MM.1S (cell line): ENCODE measurements around the gene GRM5.

Experiments used
- DNase-seq: peaks from one replicate; pipeline ENCODE4 v3.0.0-alpha.2; 2015
- H2AFZ ChIP-seq: fragments of 300-600 bp; sonication (generic); 2 replicates; pipeline ENCODE4 v1.6.0; 2016; ENCODE audit warnings: antibody characterized with exemption, low read length
- H3F3A ChIP-seq: fragments of 300-600 bp; sonication (generic); 2 replicates; pipeline ENCODE4 v1.6.1; 2016; ENCODE audit warnings: mild to moderate bottlenecking, antibody characterized with exemption, low read length, moderate library complexity, mixed read lengths; ENCODE audit not compliant: insufficient read depth
- H3K27ac ChIP-seq: fragments of 300-600 bp; sonication (generic); 2 replicates; pipeline ENCODE4 v1.5.1; 2016; ENCODE audit warnings: mild to moderate bottlenecking, low read length
- H3K27me3 ChIP-seq: fragments of 300-600 bp; sonication (generic); replicated peaks from 2 replicates; pipeline ENCODE4 v1.6.0; 2016; ENCODE audit warnings: low read length; ENCODE audit not compliant: insufficient read depth
- H3K36me3 ChIP-seq: fragments of 300-600 bp; sonication (generic); replicated peaks from 2 replicates; pipeline ENCODE4 v1.6.1; 2016; ENCODE audit warnings: mild to moderate bottlenecking, low read length, mixed read lengths; ENCODE audit not compliant: insufficient read depth
- H3K4me1 ChIP-seq: fragments of 300-600 bp; sonication (generic); 2 replicates; pipeline ENCODE4 v1.6.1; 2016; ENCODE audit warnings: low read length, mixed read lengths
- H3K4me2 ChIP-seq: fragments of 300-600 bp; sonication (generic); 2 replicates; pipeline ENCODE4 v1.6.0; 2016; ENCODE audit warnings: low read depth, low read length
- H3K4me3 ChIP-seq: fragments of 300-600 bp; sonication (generic); 2 replicates; pipeline ENCODE4 v1.5.1; 2016; ENCODE audit warnings: low read length, mixed read lengths
- H3K79me2 ChIP-seq: fragments of 300-600 bp; sonication (generic); 2 replicates; pipeline ENCODE4 v1.6.1; 2016; ENCODE audit warnings: mixed run types, low read length, mixed read lengths
- H3K9ac ChIP-seq: fragments of 300-600 bp; sonication (generic); 2 replicates; pipeline ENCODE4 v1.6.1; 2016; ENCODE audit warnings: low read length, mixed read lengths
- H3K9me2 ChIP-seq: fragments of 300-600 bp; sonication (generic); replicated peaks from 2 replicates; pipeline ENCODE4 v1.6.1; 2016; ENCODE audit warnings: mild to moderate bottlenecking, low read length, mixed read lengths; ENCODE audit not compliant: insufficient read depth
- H3K9me3 ChIP-seq: fragments of 300-600 bp; sonication (generic); replicated peaks from 2 replicates; pipeline ENCODE4 v1.6.1; 2016; ENCODE audit warnings: mild to moderate bottlenecking, low read length, mixed read lengths; ENCODE audit not compliant: insufficient read depth
- H4K20me1 ChIP-seq: fragments of 300-600 bp; sonication (generic); 2 replicates; pipeline ENCODE4 v1.6.1; 2016; ENCODE audit warnings: mild to moderate bottlenecking, low read length, moderate library complexity, mixed read lengths; ENCODE audit not compliant: insufficient read depth
- EZH2 ChIP-seq: fragments of 300-600 bp; sonication (generic); optimal IDR thresholded peaks from 2 replicates; pipeline ENCODE3; 2017; ENCODE audit warnings: low read depth, mild to moderate bottlenecking, antibody characterized with exemption, low read length, mixed read lengths
- EZH2phosphoT487 ChIP-seq: fragments of 300-600 bp; sonication (generic); IDR thresholded peaks from 2 replicates; pipeline ENCODE4 v1.6.1; 2018; ENCODE audit warnings: antibody characterized with exemption, low read length
- TF ChIP-seq, protein P1 (sequence below): fragments of 300-600 bp; sonication (generic); IDR thresholded peaks from 2 replicates; pipeline ENCODE4 v1.5.1; 2016; ENCODE audit warnings: antibody characterized with exemption, low read length, mixed read lengths

The GRM5 gene

DNA sequence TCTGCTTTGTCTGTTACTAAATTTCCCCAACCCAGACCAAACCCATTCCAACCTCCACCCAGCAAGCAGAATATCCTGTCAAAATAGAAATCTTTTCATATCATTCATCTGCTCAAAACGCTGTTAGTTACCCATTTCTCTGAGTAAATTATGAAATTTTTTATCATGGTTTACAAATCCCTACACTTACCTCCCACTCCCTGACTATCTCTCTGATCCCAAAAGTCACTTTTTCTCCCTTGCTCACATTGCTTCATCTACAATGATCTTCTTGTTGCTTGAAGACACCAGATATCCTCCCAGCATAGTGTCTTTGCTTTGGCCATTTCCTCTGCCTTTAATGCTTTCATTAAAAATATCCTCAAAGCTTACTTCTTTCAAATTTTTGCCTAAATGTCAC, 532.8 kb downstream of the GRM5 start:
- Histone ChIP-seq H3K4me3 (no peak overlapping the region), H3K4me2 (no peak overlapping the region), H2AFZ (no peak overlapping the region), H3K79me2 (no peaks in the 10 kb centered on the region), H3K27me3 (no peaks in the 10 kb centered on the region), H3K27ac (no peak overlapping the region), H3K9me2 (no peaks in the 10 kb centered on the region), H3K9me3 (no peaks in the 10 kb centered on the region), H4K20me1 (no peaks in the 10 kb centered on the region), H3K4me1 (no peaks in the 10 kb centered on the region), H3K9ac (no peak overlapping the region), H3K36me3 (no peaks in the 10 kb centered on the region), H3F3A (no peaks in the 10 kb centered on the region)
- DNase-seq = no peak
- TF ChIP-seq, protein P1, sequence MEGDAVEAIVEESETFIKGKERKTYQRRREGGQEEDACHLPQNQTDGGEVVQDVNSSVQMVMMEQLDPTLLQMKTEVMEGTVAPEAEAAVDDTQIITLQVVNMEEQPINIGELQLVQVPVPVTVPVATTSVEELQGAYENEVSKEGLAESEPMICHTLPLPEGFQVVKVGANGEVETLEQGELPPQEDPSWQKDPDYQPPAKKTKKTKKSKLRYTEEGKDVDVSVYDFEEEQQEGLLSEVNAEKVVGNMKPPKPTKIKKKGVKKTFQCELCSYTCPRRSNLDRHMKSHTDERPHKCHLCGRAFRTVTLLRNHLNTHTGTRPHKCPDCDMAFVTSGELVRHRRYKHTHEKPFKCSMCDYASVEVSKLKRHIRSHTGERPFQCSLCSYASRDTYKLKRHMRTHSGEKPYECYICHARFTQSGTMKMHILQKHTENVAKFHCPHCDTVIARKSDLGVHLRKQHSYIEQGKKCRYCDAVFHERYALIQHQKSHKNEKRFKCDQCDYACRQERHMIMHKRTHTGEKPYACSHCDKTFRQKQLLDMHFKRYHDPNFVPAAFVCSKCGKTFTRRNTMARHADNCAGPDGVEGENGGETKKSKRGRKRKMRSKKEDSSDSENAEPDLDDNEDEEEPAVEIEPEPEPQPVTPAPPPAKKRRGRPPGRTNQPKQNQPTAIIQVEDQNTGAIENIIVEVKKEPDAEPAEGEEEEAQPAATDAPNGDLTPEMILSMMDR = no peak
- no peak for TF ChIP-seq EZH2phosphoT487
- TF ChIP-seq EZH2 = no peak

DNA sequence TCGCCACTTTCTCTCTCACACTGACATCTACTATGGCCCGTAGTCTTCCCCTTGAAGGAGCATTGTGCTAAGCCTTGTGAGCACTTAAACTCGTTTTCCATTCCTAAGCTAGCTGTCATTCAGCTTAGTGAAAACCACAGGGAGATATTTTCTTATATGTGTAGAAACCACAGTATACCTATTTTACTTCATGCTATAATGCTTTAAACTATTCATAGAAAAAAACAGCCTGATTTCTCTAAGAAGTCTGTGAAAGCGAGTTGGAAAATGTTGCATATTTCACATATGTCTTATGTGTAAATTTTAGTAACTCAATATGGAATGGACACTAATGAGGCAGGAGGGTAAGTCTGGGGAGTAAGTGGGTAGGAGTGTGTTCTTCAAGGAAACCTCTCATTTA, 534.0 kb downstream of the GRM5 start:
- Histone ChIP-seq H3K79me2 (no peaks in the 10 kb centered on the region), H3K4me1 (no peaks in the 10 kb centered on the region), H3K27me3 (no peaks in the 10 kb centered on the region), H3F3A (no peaks in the 10 kb centered on the region), H3K4me3 (no peak overlapping the region), H3K9ac (no peak overlapping the region), H4K20me1 (no peaks in the 10 kb centered on the region), H3K4me2 (no peak overlapping the region), H3K9me3 (no peaks in the 10 kb centered on the region), H2AFZ (no peak overlapping the region), H3K9me2 (no peaks in the 10 kb centered on the region), H3K27ac (no peak overlapping the region), H3K36me3 (no peaks in the 10 kb centered on the region)
- DNase-seq = no peak
- no peak for TF ChIP-seq EZH2phosphoT487

DNA sequence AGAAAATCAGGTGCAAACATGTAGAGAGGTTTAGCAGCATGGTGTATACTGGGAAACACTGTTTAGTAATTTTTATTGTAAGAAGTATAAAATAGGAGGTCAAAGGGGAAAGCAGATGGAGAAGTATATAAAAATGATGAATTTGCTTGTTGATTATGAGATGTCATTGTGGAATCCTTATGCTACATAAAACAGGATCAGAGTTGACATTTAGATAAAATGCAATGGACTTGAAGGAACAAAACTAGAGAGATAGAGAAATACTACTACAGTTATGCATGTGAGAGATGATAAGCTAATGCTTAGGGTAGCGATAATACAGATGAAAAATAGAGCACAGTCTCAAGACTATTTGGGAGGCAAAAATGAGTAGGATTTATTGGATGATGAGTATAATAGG, 536.4 kb downstream of the GRM5 start:
- Histone ChIP-seq H2AFZ (no peak overlapping the region), H3K9me3 (no peaks in the 10 kb centered on the region), H3F3A (no peaks in the 10 kb centered on the region), H3K4me2 (no peak overlapping the region), H3K9ac (no peak overlapping the region), H3K36me3 (no peaks in the 10 kb centered on the region), H3K4me3 (no peak overlapping the region), H3K27me3 (no peaks in the 10 kb centered on the region), H3K79me2 (no peaks in the 10 kb centered on the region), H3K9me2 (no peaks in the 10 kb centered on the region), H4K20me1 (no peaks in the 10 kb centered on the region), H3K4me1 (no peaks in the 10 kb centered on the region), H3K27ac (no peak overlapping the region)
- DNase-seq = no peak
- TF ChIP-seq, protein P1 = no peak
- no peak for TF ChIP-seq EZH2
- no peak for TF ChIP-seq EZH2phosphoT487

DNA sequence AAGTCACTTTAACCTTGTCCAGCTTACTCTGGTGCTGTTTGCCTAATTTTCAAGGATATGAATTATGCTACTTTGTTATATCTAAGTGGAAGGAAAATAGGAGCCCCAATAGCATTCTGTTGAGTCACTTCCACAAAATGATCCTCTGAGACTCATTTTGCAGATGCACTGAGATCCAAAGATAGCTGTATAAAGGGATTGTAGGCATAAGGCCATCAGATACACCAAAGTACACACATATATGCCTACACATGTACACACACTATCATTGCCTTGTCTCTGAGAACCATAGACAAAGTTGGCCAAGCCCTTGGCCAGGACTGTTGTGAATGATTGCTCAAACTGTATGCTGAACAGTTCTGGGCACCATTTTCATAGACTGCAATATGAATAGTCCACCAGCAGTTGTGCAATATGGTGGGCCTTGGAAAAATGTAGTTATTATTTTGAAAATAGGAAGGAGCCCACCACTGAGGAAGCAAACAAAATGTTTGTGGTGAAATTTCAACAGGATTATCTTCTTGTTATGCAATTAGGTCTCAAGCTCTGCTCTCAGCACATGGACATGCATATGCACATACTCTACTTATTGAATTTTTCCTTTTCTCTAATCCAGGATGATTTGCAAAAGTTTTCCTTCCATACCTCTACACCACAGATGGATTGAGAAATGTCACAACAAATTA, 542.3 kb downstream of the GRM5 start:
- Histone ChIP-seq H3K4me1 (no peaks in the 10 kb centered on the region), H3K27me3 (no peaks in the 10 kb centered on the region), H3K4me2 (no peak overlapping the region), H3K9ac (no peak overlapping the region), H3K4me3 (no peak overlapping the region), H3F3A (no peaks in the 10 kb centered on the region), H3K9me2 (no peaks in the 10 kb centered on the region), H3K79me2 (no peaks in the 10 kb centered on the region), H3K27ac (no peak overlapping the region), H2AFZ (no peak overlapping the region), H4K20me1 (no peaks in the 10 kb centered on the region), H3K9me3 (no peaks in the 10 kb centered on the region), H3K36me3 (no peaks in the 10 kb centered on the region)
- TF ChIP-seq, protein P1 = no peak
- no peak for TF ChIP-seq EZH2
- TF ChIP-seq EZH2phosphoT487 = no peak
- no peak for DNase-seq
